ENCODE results near the gene OR2G6. TPM values are rescaled to one million over a fixed set of nuclear protein-coding genes. Genes with fewer than 3 reads are reported as not detected.
"Not testable (repeated sequence)": the region's sequence is repeated elsewhere in the genome, so short reads cannot be mapped to it uniquely, and the experiment has no call there.

OR2G6 gene
- total RNA-seq, 1 experiment from 2014 or later, result not detected

- H3K36me3 ChIP-seq; H3K4me3 ChIP-seq; H3K27ac ChIP-seq; H3K27me3 ChIP-seq; H3K4me1 ChIP-seq; DNase-seq; H3K9me3 ChIP-seq (replicated peaks): not testable (repeated sequence)
These were observed 54.8 kb downstream of the OR2G6 start, which contains the start of gene OR2T29 for GRCh38 chr1:248562672-248563071. OR2T29 (minus strand) TSS chr1:248562772; CDS start chr1:248559491, 3,281 bp downstream.

- DNase-seq; H3K36me3 ChIP-seq; H3K27ac ChIP-seq; H3K4me1 ChIP-seq; H3K9me3 ChIP-seq (replicated peaks); H3K27me3 ChIP-seq; H3K4me3 ChIP-seq: not testable (repeated sequence)
These were observed 57.9 kb downstream of the OR2G6 start for GRCh38 chr1:248565530-248566373.

GRCh38 chr1:248569049-248569448 lies 61.2 kb downstream of the OR2G6 start:
- H3K4me1 ChIP-seq; H3K27me3 ChIP-seq; DNase-seq; H3K36me3 ChIP-seq; H3K4me3 ChIP-seq; H3K9me3 ChIP-seq (replicated peaks); H3K27ac ChIP-seq: not testable (repeated sequence)

- H3K9me3 ChIP-seq (replicated peaks); H3K27me3 ChIP-seq; H3K27ac ChIP-seq; H3K4me1 ChIP-seq; H3K4me3 ChIP-seq; DNase-seq; H3K36me3 ChIP-seq: not testable (repeated sequence)
These were observed 62.9 kb downstream of the OR2G6 start for GRCh38 chr1:248570811-248571210.

GRCh38 chr1:248572049-248572448 lies 64.2 kb downstream of the OR2G6 start:
- DNase-seq; H3K9me3 ChIP-seq (replicated peaks); H3K36me3 ChIP-seq; H3K27me3 ChIP-seq; H3K4me1 ChIP-seq; H3K4me3 ChIP-seq; H3K27ac ChIP-seq: not testable (repeated sequence)

- H3K36me3 ChIP-seq; H3K9me3 ChIP-seq (replicated peaks); H3K27me3 ChIP-seq; DNase-seq; H3K27ac ChIP-seq; H3K4me3 ChIP-seq; H3K4me1 ChIP-seq: not testable (repeated sequence)
These were observed 66.0 kb downstream of the OR2G6 start for GRCh38 chr1:248573856-248574255.

GRCh38 chr1:248574657-248575056 lies 66.8 kb downstream of the OR2G6 start, which contains the start of gene OR2T34:
OR2T34 (minus strand) TSS chr1:248574757; CDS start chr1:248574757, 0 bp downstream.
- not testable (repeated sequence) for H3K4me3 ChIP-seq; H3K4me1 ChIP-seq; DNase-seq; H3K36me3 ChIP-seq; H3K27me3 ChIP-seq; H3K9me3 ChIP-seq (replicated peaks); H3K27ac ChIP-seq

- H3K4me1 ChIP-seq, result no peaks in the 10 kb centered on the region
- no peak overlapping the region for H3K4me3 ChIP-seq
- no peaks in the 10 kb centered on the region for H3K36me3 ChIP-seq
- no peaks in the 10 kb centered on the region for H3K9me3 ChIP-seq (replicated peaks)
- H3K27me3 ChIP-seq, result no peaks in the 10 kb centered on the region
- DNase-seq, result no peak
- no peak overlapping the region for H3K27ac ChIP-seq
These were observed 68.5 kb downstream of the OR2G6 start for GRCh38 chr1:248576260-248576980.

Other genes with a start within 250 kb of the OR2G6 start
- not detected in 2 replicates for gene OR2T33, start 230.1 kb upstream of the OR2G6 start, total RNA-seq (2014; rRNA removed; shearing (Covaris generic))
- gene OR2T12, start 204.6 kb upstream of the OR2G6 start, total RNA-seq (2014; rRNA removed; shearing (Covaris generic)), result 0.02 TPM in 1 of 2 replicates, not detected in the other
- gene OR2M7, start 183.5 kb upstream of the OR2G6 start, total RNA-seq (2014; rRNA removed; shearing (Covaris generic)), result not detected in 2 replicates
- not detected in 2 replicates for gene OR14C36, start 159.3 kb upstream of the OR2G6 start, total RNA-seq (2014; rRNA removed; shearing (Covaris generic))
- not detected in 2 replicates for gene OR2T4, start 146.4 kb upstream of the OR2G6 start, total RNA-seq (2014; rRNA removed; shearing (Covaris generic))
- gene OR2T6, start 132.3 kb upstream of the OR2G6 start, total RNA-seq (2014; rRNA removed; shearing (Covaris generic)), result not detected in 2 replicates
- not detected in 2 replicates for gene OR2T1, start 105.0 kb upstream of the OR2G6 start, total RNA-seq (2014; rRNA removed; shearing (Covaris generic))
- gene OR2T2, start 62.4 kb upstream of the OR2G6 start, total RNA-seq (2014; rRNA removed; shearing (Covaris generic)), result not detected in 2 replicates
- not detected in 2 replicates for gene OR2T3, start 34.7 kb upstream of the OR2G6 start, total RNA-seq (2014; rRNA removed; shearing (Covaris generic))
- not detected in 2 replicates for gene OR2T5, start 19.5 kb upstream of the OR2G6 start, total RNA-seq (2014; rRNA removed; shearing (Covaris generic))
- gene OR2T29, start 54.7 kb downstream of the OR2G6 start, total RNA-seq (2014; rRNA removed; shearing (Covaris generic)), result not detected in 2 replicates
- gene OR2T34, start 66.7 kb downstream of the OR2G6 start, total RNA-seq (2014; rRNA removed; shearing (Covaris generic)), result not detected in 2 replicates
- gene OR2T10, start 89.6 kb downstream of the OR2G6 start, total RNA-seq (2014; rRNA removed; shearing (Covaris generic)), result not detected in 2 replicates
- gene OR2T11, start 127.0 kb downstream of the OR2G6 start, total RNA-seq (2014; rRNA removed; shearing (Covaris generic)), result not detected in 2 replicates
- gene OR2T35, start 137.2 kb downstream of the OR2G6 start, total RNA-seq (2014; rRNA removed; shearing (Covaris generic)), result not detected in 2 replicates
- gene OR2T27, start 147.5 kb downstream of the OR2G6 start, total RNA-seq (2014; rRNA removed; shearing (Covaris generic)), result not detected in 2 replicates
- gene OR14I1, start 194.7 kb downstream of the OR2G6 start, total RNA-seq (2014; rRNA removed; shearing (Covaris generic)), result not detected in 2 replicates
- gene LYPD8, start 247.7 kb downstream of the OR2G6 start, total RNA-seq (2014; rRNA removed; shearing (Covaris generic)), result 0.91 and 1.6 TPM in 2 replicates